Stimulated activated CD8-positive, alpha-beta memory T cell treated with anti-CD3 and anti-CD28 coated beads, Interleukin-12 subunit alpha, Interleukin-12 subunit beta, amount 100 ng/mL, for 1 hour (primary cell): ENCODE data around the gene EPB41L4B.

Experiments
- DNase-seq: peaks from one replicate; pipeline ENCODE4 v3.0.0-alpha.2; 2020; ENCODE audit warnings: low read depth

Gene EPB41L4B

GRCh38 chr9:109269839-109270238, 51.0 kb downstream of the EPB41L4B start:
- no peak for DNase-seq

- DNase-seq: no peak
These were observed 51.8 kb downstream of the EPB41L4B start for GRCh38 chr9:109269081-109269480.

GRCh38 chr9:109267555-109267954, 53.3 kb downstream of the EPB41L4B start:
- no peak for DNase-seq

DNA sequence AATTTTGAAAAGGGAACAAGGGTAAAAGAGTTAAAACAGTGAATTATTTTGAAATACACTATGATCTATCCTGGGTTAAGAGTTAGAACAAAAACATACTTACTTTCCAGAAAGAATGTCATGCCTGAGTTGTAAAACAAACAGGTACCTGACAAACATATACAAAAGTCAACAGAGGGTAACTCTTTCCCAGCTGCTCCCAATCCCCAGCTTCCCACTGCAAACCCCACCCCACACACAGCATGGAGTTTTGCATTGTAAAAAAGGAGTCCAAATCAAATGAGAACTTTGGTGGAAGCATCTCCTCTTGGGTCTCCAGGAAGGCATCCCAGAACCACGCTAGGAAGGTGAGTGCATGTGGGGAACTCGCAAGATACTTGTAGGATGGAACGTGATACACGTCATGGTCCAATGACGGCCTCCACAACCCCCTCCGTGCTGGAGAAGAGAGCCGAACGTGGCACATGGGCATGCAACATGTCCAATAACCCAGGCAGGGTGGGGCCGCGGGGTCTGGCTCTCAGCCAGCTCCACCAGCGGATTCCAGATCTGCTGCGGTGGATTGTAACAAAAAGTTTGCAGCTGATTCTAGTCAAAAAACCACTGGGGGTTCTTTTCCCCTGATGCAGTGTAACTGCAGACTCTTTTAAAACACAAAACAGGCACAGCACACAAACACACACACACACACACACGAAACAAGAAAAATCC, 55.8 kb downstream of the EPB41L4B start:
- no peak for DNase-seq

- no peak for DNase-seq
These were observed 57.5 kb downstream of the EPB41L4B start for GRCh38 chr9:109263358-109263757.

- DNase-seq: no peak
These were observed 62.2 kb downstream of the EPB41L4B start for GRCh38 chr9:109258481-109259302.

DNA sequence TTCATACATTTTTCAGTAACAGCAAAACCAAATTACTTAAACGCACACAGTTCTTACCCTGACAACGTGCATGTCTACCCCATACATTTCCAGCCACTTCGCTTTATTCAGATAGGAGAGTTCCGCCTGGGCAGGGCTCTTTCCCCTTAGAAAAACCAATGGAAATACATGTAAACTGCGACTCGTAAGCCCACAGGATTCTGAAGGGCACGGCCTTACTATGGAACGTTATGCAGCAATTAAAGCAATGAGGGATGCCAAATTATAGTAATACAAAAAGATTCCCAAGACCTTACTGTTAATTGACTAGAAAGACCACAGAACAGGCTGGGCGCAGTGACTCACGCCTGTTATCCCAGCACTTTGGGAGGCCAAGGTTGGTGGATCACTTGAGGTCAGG, 64.5 kb downstream of the EPB41L4B start:
- no peak for DNase-seq

DNA sequence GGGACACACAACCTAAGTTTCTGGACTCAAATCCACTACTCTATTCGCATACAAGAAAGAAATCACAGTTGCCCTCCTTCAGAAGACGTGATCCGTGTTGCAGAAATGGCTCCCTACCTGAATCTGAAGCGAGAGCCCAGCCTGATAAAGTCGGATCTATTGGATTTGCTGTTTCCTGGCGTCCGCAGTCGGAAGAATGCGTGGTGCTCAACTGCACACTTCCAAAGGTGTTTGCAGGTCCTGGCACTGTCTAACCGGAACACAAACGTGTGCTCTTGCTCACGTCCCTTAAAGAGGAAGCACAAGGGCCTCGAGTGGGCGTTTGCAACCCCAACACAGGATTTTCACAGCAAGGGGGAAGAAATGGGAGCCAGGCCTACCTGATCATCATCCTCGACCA, 65.5 kb downstream of the EPB41L4B start:
- no peak for DNase-seq

GRCh38 chr9:109254317-109254716, 66.5 kb downstream of the EPB41L4B start:
- no peak for DNase-seq

- DNase-seq: no peak
These were observed 67.1 kb downstream of the EPB41L4B start for GRCh38 chr9:109253637-109254284.

DNA sequence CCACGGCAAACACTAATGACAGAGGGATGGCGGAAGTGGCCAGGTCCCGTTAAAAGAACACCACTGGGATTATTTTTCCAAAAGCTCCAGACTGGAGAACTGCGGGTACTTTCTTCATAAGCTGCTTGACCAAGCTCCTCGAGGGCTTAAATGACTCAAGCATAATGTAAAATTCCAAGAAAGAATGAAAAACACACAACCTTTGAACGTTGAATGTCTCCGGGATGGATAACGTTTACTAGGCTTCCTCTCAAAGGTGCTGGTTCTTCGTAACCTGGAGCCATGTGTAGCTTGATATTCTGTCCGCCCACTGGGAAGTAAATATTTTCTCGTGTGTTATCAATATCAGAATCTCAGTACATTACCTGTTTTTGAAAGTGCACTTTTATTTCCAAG, 67.6 kb downstream of the EPB41L4B start:
- no peak for DNase-seq

GRCh38 chr9:109252291-109252690, 68.6 kb downstream of the EPB41L4B start:
- DNase-seq: no peak

DNA sequence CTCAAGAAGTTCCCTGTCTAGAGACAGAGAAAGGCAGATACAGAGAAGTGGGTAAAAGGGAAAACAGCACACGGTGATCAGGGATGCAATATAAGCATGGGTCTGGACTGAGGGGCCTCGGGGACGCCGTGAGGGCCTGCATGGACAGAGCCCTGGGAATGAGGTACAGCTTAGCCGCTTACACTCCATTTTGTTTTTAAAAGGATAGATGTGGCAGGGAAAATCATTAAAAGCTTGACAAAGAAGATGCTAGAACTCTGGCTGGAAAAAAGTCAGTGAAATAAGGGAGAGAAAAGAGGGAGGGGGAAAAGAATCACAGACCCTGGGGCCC, 69.1 kb downstream of the EPB41L4B start:
- DNase-seq: no peak

GRCh38 chr9:109251080-109251775, 69.6 kb downstream of the EPB41L4B start:
- DNase-seq: no peak

GRCh38 chr9:109250771-109251079, 70.1 kb downstream of the EPB41L4B start:
- DNase-seq: no peak

DNA sequence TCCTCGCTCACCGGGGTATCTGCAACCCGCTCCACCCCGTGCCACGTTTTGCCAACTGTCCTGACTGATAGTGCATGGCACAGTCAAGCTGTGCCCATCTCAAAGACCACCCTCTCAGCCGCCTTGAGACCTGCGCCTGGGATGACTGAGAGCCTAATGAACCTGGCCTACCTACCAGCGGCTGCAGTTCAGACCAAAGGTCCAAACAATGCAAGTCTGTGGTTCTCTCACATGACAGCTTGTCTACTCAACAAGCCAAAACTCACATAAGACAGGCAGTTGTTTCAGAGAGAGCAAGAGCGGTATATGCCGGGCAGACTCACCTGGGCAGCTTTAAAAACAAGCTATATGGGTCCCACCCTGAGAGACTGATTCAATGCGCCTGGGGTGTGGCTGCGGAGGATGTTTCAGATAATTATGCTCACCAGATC, 70.5 kb downstream of the EPB41L4B start:
- DNase-seq: no peak

GRCh38 chr9:109249615-109250014, 71.2 kb downstream of the EPB41L4B start:
- DNase-seq: no peak

DNA sequence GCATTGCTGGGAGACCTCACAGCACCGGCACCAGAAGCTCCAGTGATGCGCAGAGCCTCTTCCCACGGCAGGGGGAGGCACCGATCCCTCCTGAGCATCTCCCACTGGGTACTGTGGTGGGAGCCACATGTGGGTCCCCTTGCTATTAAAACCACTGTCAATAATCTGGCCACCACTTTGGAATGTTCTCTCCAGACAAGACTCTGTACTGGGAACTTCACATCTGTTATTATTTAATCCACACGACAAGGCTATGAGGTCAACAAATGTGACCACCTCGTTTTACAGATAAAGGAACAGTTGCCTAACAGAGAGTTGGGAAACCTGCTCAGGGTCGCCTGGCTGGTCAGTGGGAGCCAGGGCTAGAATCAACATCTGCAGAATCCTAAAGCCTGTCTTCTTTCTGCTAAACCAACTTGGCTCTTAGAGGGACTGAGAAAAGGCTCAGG, 72.7 kb downstream of the EPB41L4B start:
- DNase-seq: no peak

DNA sequence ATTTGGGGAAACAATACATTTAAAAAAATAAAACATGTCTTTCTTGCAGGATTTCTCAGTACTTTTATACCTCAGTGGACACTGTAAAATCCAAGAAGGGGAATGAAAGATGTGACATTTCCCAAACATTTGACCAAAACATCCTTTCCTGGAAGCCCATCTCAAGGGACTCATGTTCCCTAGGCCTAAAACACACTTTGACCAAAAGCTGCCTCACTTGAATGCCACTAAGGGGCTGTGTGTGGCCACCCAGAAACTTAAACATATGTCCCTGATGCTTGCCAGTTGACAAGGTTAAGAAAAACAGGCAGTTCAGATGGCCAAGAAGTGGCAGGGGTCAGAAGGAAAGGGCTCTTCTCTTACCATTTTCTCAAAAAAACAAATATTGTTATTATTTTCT, 73.6 kb downstream of the EPB41L4B start:
- no peak for DNase-seq

GRCh38 chr9:109246533-109246932, 74.3 kb downstream of the EPB41L4B start:
- DNase-seq: no peak

DNA sequence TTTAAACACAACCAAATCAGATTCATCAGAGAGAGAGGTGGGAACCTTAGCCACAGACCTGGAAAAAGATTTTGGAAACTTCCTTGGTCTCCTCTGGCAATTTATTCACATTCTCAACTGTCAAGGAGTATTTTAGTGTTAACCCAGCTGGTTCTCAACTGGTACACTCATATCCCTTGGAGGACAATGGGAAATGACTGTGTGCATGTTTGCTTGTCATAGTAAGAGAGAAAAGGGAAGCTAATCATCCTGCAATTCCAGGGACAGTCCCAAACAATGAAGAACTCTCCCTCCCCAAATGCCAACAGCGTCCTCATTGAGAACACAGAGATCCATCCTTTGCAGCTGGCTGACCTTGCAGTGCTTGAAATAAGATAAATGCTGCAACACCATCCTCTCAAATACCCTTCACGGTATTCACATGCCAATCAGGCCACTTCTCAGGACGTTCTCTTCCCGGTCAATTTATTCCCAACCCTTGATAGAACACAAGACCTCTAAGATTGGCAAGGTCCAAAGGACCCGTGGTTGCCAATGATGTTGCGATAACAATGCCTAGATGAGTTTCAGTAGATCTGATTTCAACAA, 75.5 kb downstream of the EPB41L4B start:
- DNase-seq: no peak
